ENCODE data around the gene HBS1L. TPM values are rescaled to one million over a fixed set of nuclear protein-coding genes. Genes with fewer than 3 reads are reported as not detected.

Gene HBS1L
- total and polyA plus RNA-seq, 5 donors, result 28.7 to 81.3 (median 71.3) TPM

- no peaks in the 10 kb centered on the region for H3K9me3 ChIP-seq (ENCODE audit: control insufficient read depth, low read length)
Observed at GRCh38 chr6:134948142-134948541, 106.5 kb downstream of the HBS1L start.

GRCh38 chr6:134945045-134945444, 109.6 kb downstream of the HBS1L start:
- Histone ChIP-seq H3K4me1 (ENCODE audit: control insufficient read depth, insufficient read depth, low read length) (no peaks in the 10 kb centered on the region), H3K9me3 (ENCODE audit: control insufficient read depth, low read length) (no peaks in the 10 kb centered on the region), H3K27ac (ENCODE audit: low read length) (no peak overlapping the region), H3K27me3 (ENCODE audit: control insufficient read depth, insufficient read depth) (no peaks in the 10 kb centered on the region), H3K4me3 (ENCODE audit: low read length) (no peak overlapping the region)
- ATAC-seq, result no peak
- intact Hi-C loops (cut with DNase I), result no loop called here
- DNase-seq, result no peak

More at GRCh38 chr6:134948142-134948541, 106.5 kb downstream of the HBS1L start:
- Histone ChIP-seq H3K4me3 (ENCODE audit: low read length) (no peak overlapping the region), H3K27ac (ENCODE audit: low read length) (no peak overlapping the region), H3K27me3 (ENCODE audit: control insufficient read depth, insufficient read depth) (no peaks in the 10 kb centered on the region), H3K4me1 (ENCODE audit: control insufficient read depth, insufficient read depth, low read length) (no peaks in the 10 kb centered on the region)
- no peak for DNase-seq
- no peak for ATAC-seq
- intact Hi-C loops (cut with DNase I), result no loop called here

- H3K4me1 ChIP-seq (ENCODE audit: control insufficient read depth, insufficient read depth, low read length), result no peaks in the 10 kb centered on the region
- no peaks in the 10 kb centered on the region for H3K27me3 ChIP-seq (ENCODE audit: control insufficient read depth, insufficient read depth)
- no peak overlapping the region for H3K4me3 ChIP-seq (ENCODE audit: low read length)
- no peak overlapping the region for H3K27ac ChIP-seq (ENCODE audit: low read length)
- intact Hi-C loops (cut with DNase I), result loop anchor here in 1 of 4 donors (5.0 kb wide), 1 partner anchor 786 kb away; no protein-coding TSS in a partner anchor
- DNase-seq, result no peak
- WGBS, result 97% methylated on average over 9 of the region's 9 CpGs
- ATAC-seq, result no peak
- no peaks in the 10 kb centered on the region for H3K9me3 ChIP-seq (ENCODE audit: control insufficient read depth, low read length)
Observed at GRCh38 chr6:134943522-134944111, 111.0 kb downstream of the HBS1L start.

GRCh38 chr6:134938896-134939295, 115.7 kb downstream of the HBS1L start:
- WGBS, result 67% methylated on average over 5 of the region's 5 CpGs
- DNase-seq, result no peak
- intact Hi-C loops (cut with DNase I), result loop anchor here in 2 of 4 donors (5.0 to 10.0 kb wide), 2 partner anchors 777 to 784 kb away; no protein-coding TSS in a partner anchor

GRCh38 chr6:134937426-134937825, 117.2 kb downstream of the HBS1L start:
- no peak overlapping the region for H3K4me3 ChIP-seq (ENCODE audit: low read length)
- 81% methylated on average over 5 of the region's 5 CpGs for WGBS
- DNase-seq, result no peak
- no peak for ATAC-seq
- no peaks in the 10 kb centered on the region for H3K4me1 ChIP-seq (ENCODE audit: control insufficient read depth, insufficient read depth, low read length)
- H3K27ac ChIP-seq (ENCODE audit: low read length), result no peak overlapping the region
- no peaks in the 10 kb centered on the region for H3K9me3 ChIP-seq (ENCODE audit: control insufficient read depth, low read length)
- H3K27me3 ChIP-seq (ENCODE audit: control insufficient read depth, insufficient read depth), result no peaks in the 10 kb centered on the region
- intact Hi-C loops (cut with DNase I), result loop anchor here in 2 of 4 donors (5.0 to 10.0 kb wide), 2 partner anchors 775 to 783 kb away; no protein-coding TSS in a partner anchor

More at GRCh38 chr6:134938896-134939295, 115.7 kb downstream of the HBS1L start:
- H3K27ac ChIP-seq (ENCODE audit: low read length), result no peak overlapping the region
- no peak overlapping the region for H3K4me3 ChIP-seq (ENCODE audit: low read length)
- no peak for ATAC-seq
- no peaks in the 10 kb centered on the region for H3K27me3 ChIP-seq (ENCODE audit: control insufficient read depth, insufficient read depth)
- no peaks in the 10 kb centered on the region for H3K9me3 ChIP-seq (ENCODE audit: control insufficient read depth, low read length)
- no peaks in the 10 kb centered on the region for H3K4me1 ChIP-seq (ENCODE audit: control insufficient read depth, insufficient read depth, low read length)

GRCh38 chr6:134936931-134937330, 117.7 kb downstream of the HBS1L start:
- no peaks in the 10 kb centered on the region for H3K4me1 ChIP-seq (ENCODE audit: control insufficient read depth, insufficient read depth, low read length)
- ATAC-seq (no peak), DNase-seq (no peak)
- H3K4me3 ChIP-seq (ENCODE audit: low read length), result no peak overlapping the region
- no peaks in the 10 kb centered on the region for H3K9me3 ChIP-seq (ENCODE audit: control insufficient read depth, low read length)
- no peaks in the 10 kb centered on the region for H3K27me3 ChIP-seq (ENCODE audit: control insufficient read depth, insufficient read depth)
- intact Hi-C loops (cut with DNase I), result loop anchor here in 2 of 4 donors (5.0 to 10.0 kb wide), 2 partner anchors 775 to 782 kb away; no protein-coding TSS in a partner anchor
- H3K27ac ChIP-seq (ENCODE audit: low read length), result no peak overlapping the region
- WGBS, result 79% methylated on average over 5 of the region's 5 CpGs

GRCh38 chr6:134936476-134936875, 118.1 kb downstream of the HBS1L start:
- intact Hi-C loops (cut with DNase I), result loop anchor here in 2 of 4 donors (5.0 to 10.0 kb wide), 2 partner anchors 774 to 782 kb away; no protein-coding TSS in a partner anchor
- no peak for ATAC-seq
- DNase-seq, result no peak
- WGBS, result 89% methylated on average over 5 of the region's 5 CpGs
- H3K27ac ChIP-seq (ENCODE audit: low read length), result no peak overlapping the region
- no peaks in the 10 kb centered on the region for H3K9me3 ChIP-seq (ENCODE audit: control insufficient read depth, low read length)
- H3K4me1 ChIP-seq (ENCODE audit: control insufficient read depth, insufficient read depth, low read length), result no peaks in the 10 kb centered on the region
- no peak overlapping the region for H3K4me3 ChIP-seq (ENCODE audit: low read length)
- no peaks in the 10 kb centered on the region for H3K27me3 ChIP-seq (ENCODE audit: control insufficient read depth, insufficient read depth)

GRCh38 chr6:134934793-134935485, 119.7 kb downstream of the HBS1L start:
- no peak overlapping the region for H3K27ac ChIP-seq (ENCODE audit: low read length)
- DNase-seq, result no peak
- intact Hi-C loops (cut with DNase I), result loop anchor here in 2 of 4 donors (5.0 to 10.0 kb wide), 2 partner anchors 773 to 780 kb away; no protein-coding TSS in a partner anchor
- H3K9me3 ChIP-seq (ENCODE audit: control insufficient read depth, low read length), result no peaks in the 10 kb centered on the region
- H3K27me3 ChIP-seq (ENCODE audit: control insufficient read depth, insufficient read depth), result no peaks in the 10 kb centered on the region
- no peak for ATAC-seq
- H3K4me1 ChIP-seq (ENCODE audit: control insufficient read depth, insufficient read depth, low read length), result no peaks in the 10 kb centered on the region
- H3K4me3 ChIP-seq (ENCODE audit: low read length), result no peak overlapping the region
- WGBS, result 97% methylated on average over 5 of the region's 5 CpGs

GRCh38 chr6:134932535-134933470, 121.8 kb downstream of the HBS1L start:
- no peak overlapping the region for H3K4me3 ChIP-seq (ENCODE audit: low read length)
- no peaks in the 10 kb centered on the region for H3K27me3 ChIP-seq (ENCODE audit: control insufficient read depth, insufficient read depth)
- no peak overlapping the region for H3K27ac ChIP-seq (ENCODE audit: low read length)
- no peaks in the 10 kb centered on the region for H3K9me3 ChIP-seq (ENCODE audit: control insufficient read depth, low read length)
- WGBS, result 91% methylated on average over 11 of the region's 11 CpGs
- H3K4me1 ChIP-seq (ENCODE audit: control insufficient read depth, insufficient read depth, low read length), result no peaks in the 10 kb centered on the region
- intact Hi-C loops (cut with DNase I), result loop anchor here in 1 of 4 donors (10.0 kb wide), 1 partner anchor 778 kb away; no protein-coding TSS in a partner anchor
- DNase-seq, result no peak
- no peak for ATAC-seq

- no peaks in the 10 kb centered on the region for H3K9me3 ChIP-seq (ENCODE audit: control insufficient read depth, low read length)
- intact Hi-C loops (cut with DNase I), result loop anchor here in 1 of 4 donors (10.0 kb wide), 1 partner anchor 777 kb away; no protein-coding TSS in a partner anchor
- H3K27me3 ChIP-seq (ENCODE audit: control insufficient read depth, insufficient read depth), result no peaks in the 10 kb centered on the region
- H3K4me3 ChIP-seq (ENCODE audit: low read length), result no peak overlapping the region
- H3K27ac ChIP-seq (ENCODE audit: low read length), result no peak overlapping the region
- no peaks in the 10 kb centered on the region for H3K4me1 ChIP-seq (ENCODE audit: control insufficient read depth, insufficient read depth, low read length)
- ATAC-seq, result no peak
- no peak for DNase-seq
- 65% methylated on average over 5 of the region's 5 CpGs for WGBS
Observed at GRCh38 chr6:134932098-134932497, 122.5 kb downstream of the HBS1L start.

All from right cardiac atrium (tissue), 5 donors.